ENCODE measurements around the gene EBLN1. TPM values are rescaled to one million over a fixed set of nuclear protein-coding genes. Genes with fewer than 3 reads are reported as not detected.

EBLN1 gene
- total RNA-seq, 1 experiment from 2014 or later = not detected

DNA sequence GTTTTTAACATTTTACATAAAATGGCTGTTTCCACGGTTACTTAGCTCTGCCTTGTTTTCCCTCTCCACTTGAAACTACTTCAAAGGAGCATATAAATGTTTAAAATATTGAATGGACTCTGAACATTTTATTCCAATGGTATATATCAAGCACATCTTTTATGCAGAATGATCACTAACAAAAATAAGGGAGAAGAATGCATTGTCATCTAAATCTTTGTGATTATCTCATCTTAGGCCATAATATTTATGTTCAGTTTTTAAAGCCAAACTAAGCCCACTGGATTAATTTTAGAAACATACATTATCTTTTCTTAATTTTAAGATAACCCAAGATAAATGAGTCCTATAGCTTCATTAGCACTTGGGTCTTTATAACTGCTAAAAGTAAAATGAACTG is 13.4 kb upstream of the EBLN1 start:
- no peaks in the 10 kb centered on the region for H3K9me3 ChIP-seq (ENCODE audit: low read length)
- no peaks in the 10 kb centered on the region for H3K9me2 ChIP-seq (replicated peaks; ENCODE audit: insufficient read depth, low read length)
- H2AFZ ChIP-seq (ENCODE audit: low read length) = no peak overlapping the region
- H3K4me3 ChIP-seq (ENCODE audit: low read length) = no peak overlapping the region
- no peaks in the 10 kb centered on the region for H3K27me3 ChIP-seq (ENCODE audit: low read length)
- H3K4me1 ChIP-seq (ENCODE audit: low read length) = peaks cover 21% of the 10 kb centered on the region
- no peaks in the 10 kb centered on the region for H3K36me3 ChIP-seq (ENCODE audit: insufficient read depth, low read length)
- H3K4me2 ChIP-seq (ENCODE audit: low read depth, low read length, poor library complexity, severe bottlenecking) = peak overlapping the region; percentile 94
- H4K20me1 ChIP-seq (ENCODE audit: insufficient read depth, low read depth, low read length) = no peaks in the 10 kb centered on the region
- no peaks in the 10 kb centered on the region for H3K79me2 ChIP-seq (ENCODE audit: low read length)
- H3K9ac ChIP-seq (ENCODE audit: low read length) = no peak overlapping the region
- no peak for DNase-seq
- H3K27ac ChIP-seq (ENCODE audit: low read length) = no peak overlapping the region

DNA sequence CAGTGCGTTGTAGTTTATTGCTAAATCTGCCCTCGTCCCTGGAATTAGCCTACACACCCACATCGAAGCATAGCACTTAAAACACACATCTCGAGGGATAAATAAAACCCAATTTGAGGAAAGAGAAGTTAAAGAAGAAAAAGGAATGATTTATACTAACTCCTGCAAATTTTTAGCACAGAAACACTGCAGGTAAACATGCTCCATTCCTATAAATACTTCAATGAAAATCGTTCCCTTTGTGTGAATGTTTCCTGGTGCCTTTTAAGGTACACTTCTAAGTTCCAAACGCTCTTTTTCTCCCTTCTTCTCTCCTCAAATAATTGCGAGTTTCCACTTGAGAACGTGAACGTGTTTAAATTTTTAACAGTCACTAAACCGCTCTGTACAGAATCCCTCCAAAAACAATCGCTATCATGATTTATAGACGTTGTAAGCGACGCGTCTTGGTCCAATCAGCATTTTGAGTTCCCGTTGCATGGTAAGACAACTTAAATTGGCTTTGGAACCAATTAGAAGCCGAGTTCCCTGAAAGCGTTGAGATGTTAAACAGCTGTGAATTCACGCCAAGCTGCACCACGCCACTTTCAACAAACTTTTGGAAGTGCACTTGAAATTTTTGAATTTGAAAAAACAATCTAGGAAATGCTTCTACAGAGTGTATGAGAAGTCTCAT is 12.5 kb upstream of the EBLN1 start:
- H3K27ac ChIP-seq (ENCODE audit: low read length) = no peak overlapping the region
- H2AFZ ChIP-seq (ENCODE audit: low read length) = peak overlapping the region; percentile 47
- H3K9ac ChIP-seq (ENCODE audit: low read length) = peak overlapping the region; percentile 76
- H3K36me3 ChIP-seq (ENCODE audit: insufficient read depth, low read length) = no peaks in the 10 kb centered on the region
- no peaks in the 10 kb centered on the region for H3K79me2 ChIP-seq (ENCODE audit: low read length)
- no peaks in the 10 kb centered on the region for H4K20me1 ChIP-seq (ENCODE audit: insufficient read depth, low read depth, low read length)
- peak; percentile 73 for DNase-seq
- peak overlapping the region; percentile 94 for H3K4me2 ChIP-seq (ENCODE audit: low read depth, low read length, poor library complexity, severe bottlenecking)
- H3K9me2 ChIP-seq (replicated peaks; ENCODE audit: insufficient read depth, low read length) = no peaks in the 10 kb centered on the region
- H3K27me3 ChIP-seq (ENCODE audit: low read length) = no peaks in the 10 kb centered on the region
- H3K4me3 ChIP-seq (ENCODE audit: low read length) = peak overlapping the region; percentile 72
- no peaks in the 10 kb centered on the region for H3K9me3 ChIP-seq (ENCODE audit: low read length)
- peaks cover 21% of the 10 kb centered on the region for H3K4me1 ChIP-seq (ENCODE audit: low read length)

DNA sequence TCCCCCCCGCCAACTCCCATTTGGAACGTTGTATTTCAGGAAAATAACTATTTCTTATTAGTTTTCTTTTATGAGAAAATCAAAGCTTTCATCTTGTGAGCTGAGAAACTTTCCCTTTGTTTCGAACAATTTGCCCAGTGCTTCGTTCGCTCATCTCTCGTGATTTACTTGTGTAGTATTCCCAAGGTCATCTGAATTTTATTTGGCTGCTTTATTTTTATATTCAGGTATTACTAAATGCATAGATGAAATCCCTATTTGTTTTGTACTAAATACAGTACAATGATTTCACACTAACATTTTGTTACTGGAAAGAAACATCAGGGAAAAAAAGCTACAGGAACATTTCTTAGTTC is 12.0 kb upstream of the EBLN1 start:
- Histone ChIP-seq H3K4me2 (ENCODE audit: low read depth, low read length, poor library complexity, severe bottlenecking) (peak overlapping the region; percentile 94), H3K9me3 (ENCODE audit: low read length) (no peaks in the 10 kb centered on the region), H3K4me3 (ENCODE audit: low read length) (peak overlapping the region; percentile 72), H4K20me1 (ENCODE audit: insufficient read depth, low read depth, low read length) (no peaks in the 10 kb centered on the region), H3K4me1 (ENCODE audit: low read length) (peaks cover 21% of the 10 kb centered on the region), H2AFZ (ENCODE audit: low read length) (peak overlapping the region; percentile 47), H3K79me2 (ENCODE audit: low read length) (no peaks in the 10 kb centered on the region), H3K36me3 (ENCODE audit: insufficient read depth, low read length) (no peaks in the 10 kb centered on the region), H3K9me2 (replicated peaks; ENCODE audit: insufficient read depth, low read length) (no peaks in the 10 kb centered on the region), H3K9ac (ENCODE audit: low read length) (peak overlapping the region; percentile 76), H3K27ac (ENCODE audit: low read length) (no peak overlapping the region), H3K27me3 (ENCODE audit: low read length) (no peaks in the 10 kb centered on the region)
- DNase-seq = no peak

DNA sequence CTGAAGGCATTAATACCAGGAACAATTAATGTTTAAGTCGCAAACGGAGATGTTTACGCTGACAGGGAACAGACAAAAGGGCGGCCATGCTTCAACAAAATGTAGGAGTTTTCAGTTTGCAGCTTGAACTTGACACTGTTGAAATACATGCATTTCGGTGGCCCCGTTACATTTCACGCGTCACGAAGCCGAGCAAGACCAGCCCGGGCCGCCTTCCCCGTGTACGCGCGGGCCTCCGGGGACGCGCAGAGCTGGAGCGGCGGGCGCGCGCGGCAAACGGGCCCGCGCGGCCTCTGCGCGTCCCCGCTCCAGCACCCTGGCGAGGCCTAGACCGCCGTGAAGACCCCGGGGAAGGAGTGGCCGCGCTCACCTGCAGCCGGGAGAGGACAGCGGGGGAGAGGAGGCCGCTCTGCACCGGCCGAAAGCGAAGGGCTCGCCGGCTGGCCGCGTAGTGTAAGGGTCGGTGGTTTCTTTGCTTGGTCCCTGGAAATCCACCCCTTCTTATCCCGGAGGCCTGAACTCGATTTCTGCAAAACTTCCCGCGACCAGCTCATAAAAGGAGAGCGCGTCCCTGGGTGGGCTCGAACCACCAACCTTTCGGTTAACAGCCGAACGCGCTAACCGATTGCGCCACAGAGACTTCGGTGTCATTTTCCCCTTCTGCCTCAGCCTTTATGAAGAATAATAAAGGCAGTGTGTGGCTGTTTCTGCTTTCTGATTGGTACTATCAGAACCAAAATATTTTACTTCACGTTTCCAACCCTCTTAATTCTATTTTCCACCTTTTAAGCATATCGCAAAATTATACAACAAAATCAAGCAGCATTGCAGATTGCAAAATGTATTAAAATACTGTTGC is 11.4 kb upstream of the EBLN1 start:
- no peaks in the 10 kb centered on the region for H3K27me3 ChIP-seq (ENCODE audit: low read length)
- no peaks in the 10 kb centered on the region for H3K79me2 ChIP-seq (ENCODE audit: low read length)
- no peaks in the 10 kb centered on the region for H3K36me3 ChIP-seq (ENCODE audit: insufficient read depth, low read length)
- H3K27ac ChIP-seq (ENCODE audit: low read length) = peak overlapping the region; percentile 23; the same call in 1 of the 2 replicates
- peak overlapping the region; percentile 94 for H3K4me2 ChIP-seq (ENCODE audit: low read depth, low read length, poor library complexity, severe bottlenecking)
- peak; percentile 93 for DNase-seq
- H3K9me2 ChIP-seq (replicated peaks; ENCODE audit: insufficient read depth, low read length) = no peaks in the 10 kb centered on the region
- H3K9ac ChIP-seq (ENCODE audit: low read length) = peak overlapping the region; percentile 76
- H3K4me1 ChIP-seq (ENCODE audit: low read length) = peaks cover 21% of the 10 kb centered on the region
- no peaks in the 10 kb centered on the region for H4K20me1 ChIP-seq (ENCODE audit: insufficient read depth, low read depth, low read length)
- H3K9me3 ChIP-seq (ENCODE audit: low read length) = no peaks in the 10 kb centered on the region
- H2AFZ ChIP-seq (ENCODE audit: low read length) = peak overlapping the region; percentile 77
- peak overlapping the region; percentile 72 for H3K4me3 ChIP-seq (ENCODE audit: low read length)

DNA sequence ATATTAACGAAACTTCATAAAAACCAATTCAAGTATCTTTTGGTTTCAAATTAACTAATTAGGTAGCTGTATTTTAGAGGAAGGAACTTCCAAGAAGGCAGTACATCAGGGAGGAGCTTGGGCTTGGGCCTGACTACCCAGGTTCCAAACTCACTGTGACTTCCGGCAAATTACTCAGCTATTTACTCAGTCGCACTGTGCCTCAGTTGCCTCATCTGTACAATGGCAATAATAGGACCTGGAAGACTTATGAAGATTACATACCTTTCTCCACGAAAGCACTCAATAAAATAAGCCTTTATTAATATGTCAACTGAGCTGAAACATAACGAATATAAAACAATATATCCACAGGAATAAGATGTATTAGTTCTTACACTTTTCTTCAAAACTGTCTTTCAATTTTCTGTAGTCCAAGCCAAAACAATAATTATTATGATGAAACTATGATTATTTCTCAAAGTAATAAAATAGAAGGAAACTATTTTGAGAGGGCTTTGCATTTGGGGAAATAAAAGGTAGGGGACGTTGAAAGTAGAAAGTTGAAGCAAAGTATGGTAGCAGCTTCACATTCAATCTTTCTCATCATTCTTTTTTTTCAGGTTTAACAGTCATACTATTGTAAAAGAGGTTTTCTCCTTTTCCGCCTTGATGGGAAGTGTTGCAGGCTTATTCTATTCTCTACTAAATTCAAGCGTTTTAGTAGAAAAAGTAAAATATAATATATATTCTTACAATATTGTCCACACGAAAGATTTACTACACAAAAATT is 10.5 kb upstream of the EBLN1 start:
- no peaks in the 10 kb centered on the region for H4K20me1 ChIP-seq (ENCODE audit: insufficient read depth, low read depth, low read length)
- H3K9ac ChIP-seq (ENCODE audit: low read length) = peak overlapping the region; percentile 76
- H3K36me3 ChIP-seq (ENCODE audit: insufficient read depth, low read length) = no peaks in the 10 kb centered on the region
- peaks cover 21% of the 10 kb centered on the region for H3K4me1 ChIP-seq (ENCODE audit: low read length)
- no peaks in the 10 kb centered on the region for H3K27me3 ChIP-seq (ENCODE audit: low read length)
- no peaks in the 10 kb centered on the region for H3K79me2 ChIP-seq (ENCODE audit: low read length)
- peak overlapping the region; percentile 72 for H3K4me3 ChIP-seq (ENCODE audit: low read length)
- peak overlapping the region; percentile 77 for H2AFZ ChIP-seq (ENCODE audit: low read length)
- no peak for DNase-seq
- peak overlapping the region; percentile 23; the same call in 1 of the 2 replicates for H3K27ac ChIP-seq (ENCODE audit: low read length)
- H3K9me2 ChIP-seq (replicated peaks; ENCODE audit: insufficient read depth, low read length) = no peaks in the 10 kb centered on the region
- H3K4me2 ChIP-seq (ENCODE audit: low read depth, low read length, poor library complexity, severe bottlenecking) = peak overlapping the region; percentile 94
- H3K9me3 ChIP-seq (ENCODE audit: low read length) = no peaks in the 10 kb centered on the region

DNA sequence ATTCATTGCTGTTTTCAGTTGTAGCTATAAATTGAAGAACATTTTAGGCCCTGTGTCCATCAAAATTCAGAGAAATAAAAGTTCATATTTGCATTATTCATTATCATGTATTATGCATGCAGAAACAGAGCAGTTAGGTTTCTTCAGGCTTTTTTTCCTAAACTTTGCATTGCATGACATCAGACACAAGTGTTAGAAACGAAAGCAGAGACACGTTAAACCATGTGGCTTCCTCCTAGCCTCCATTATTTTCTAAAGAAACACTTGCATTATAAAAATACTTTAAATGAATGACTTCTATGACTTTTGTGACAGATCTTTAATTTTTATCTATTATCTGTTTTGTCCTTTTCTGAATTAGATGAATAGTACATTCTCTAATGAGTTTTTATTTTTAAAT is 8.8 kb upstream of the EBLN1 start:
- Histone ChIP-seq H3K27me3 (ENCODE audit: low read length) (no peaks in the 10 kb centered on the region), H3K79me2 (ENCODE audit: low read length) (no peaks in the 10 kb centered on the region), H3K4me1 (ENCODE audit: low read length) (peaks cover 21% of the 10 kb centered on the region), H3K9ac (ENCODE audit: low read length) (no peak overlapping the region), H3K4me2 (ENCODE audit: low read depth, low read length, poor library complexity, severe bottlenecking) (no peak overlapping the region), H3K9me2 (replicated peaks; ENCODE audit: insufficient read depth, low read length) (no peaks in the 10 kb centered on the region), H3K36me3 (ENCODE audit: insufficient read depth, low read length) (no peaks in the 10 kb centered on the region), H3K9me3 (ENCODE audit: low read length) (no peaks in the 10 kb centered on the region), H3K27ac (ENCODE audit: low read length) (no peak overlapping the region), H4K20me1 (ENCODE audit: insufficient read depth, low read depth, low read length) (no peaks in the 10 kb centered on the region), H2AFZ (ENCODE audit: low read length) (no peak overlapping the region), H3K4me3 (ENCODE audit: low read length) (no peak overlapping the region)
- DNase-seq = no peak

DNA sequence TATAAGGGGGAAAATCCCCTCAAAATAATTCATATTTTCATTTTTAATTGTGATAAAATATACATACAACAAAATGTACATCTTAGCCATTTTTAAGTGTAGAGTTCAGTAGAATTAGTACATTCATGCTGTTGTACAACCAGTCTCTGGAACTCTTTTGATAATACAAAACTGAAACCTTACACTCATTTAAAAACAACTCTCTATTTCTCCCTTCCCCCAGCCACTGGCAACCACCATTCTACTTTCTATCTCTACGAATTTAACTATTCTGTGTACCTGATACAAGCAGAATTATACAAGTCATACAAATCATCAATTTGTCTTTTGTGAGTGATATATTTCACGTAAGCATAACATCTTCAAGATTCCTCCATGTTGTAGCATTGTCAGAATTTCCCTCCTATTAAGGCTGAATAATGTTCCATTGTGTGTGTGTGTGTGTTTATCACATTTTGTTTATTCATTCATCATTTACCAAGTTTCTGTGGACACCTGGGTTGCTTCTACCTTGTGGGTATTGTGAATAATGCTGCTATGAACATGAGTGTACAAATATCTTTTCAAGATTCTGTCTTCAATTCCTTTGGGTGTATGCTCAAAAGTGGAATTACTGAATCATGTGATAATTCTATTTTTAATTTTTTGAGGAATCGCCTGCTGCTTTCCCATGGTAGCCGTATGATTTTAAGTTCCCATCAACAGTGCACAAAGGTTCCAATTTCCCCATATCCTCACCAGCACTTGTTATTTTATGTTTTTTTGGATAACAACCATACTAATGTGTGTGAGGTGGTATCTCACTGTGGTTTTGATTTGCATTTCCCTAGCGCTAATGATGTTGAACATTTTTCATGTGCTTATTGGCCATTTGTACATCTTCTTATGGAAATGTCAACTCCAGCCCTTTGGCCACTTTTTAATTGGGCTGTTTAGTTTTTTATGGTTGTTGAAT is 4.7 kb upstream of the EBLN1 start:
- Histone ChIP-seq H3K4me3 (ENCODE audit: low read length) (no peak overlapping the region), H3K27ac (ENCODE audit: low read length) (no peak overlapping the region), H3K4me2 (ENCODE audit: low read depth, low read length, poor library complexity, severe bottlenecking) (no peak overlapping the region), H3K36me3 (ENCODE audit: insufficient read depth, low read length) (no peaks in the 10 kb centered on the region), H3K9ac (ENCODE audit: low read length) (no peak overlapping the region), H2AFZ (ENCODE audit: low read length) (no peak overlapping the region), H3K79me2 (ENCODE audit: low read length) (no peaks in the 10 kb centered on the region), H3K27me3 (ENCODE audit: low read length) (no peaks in the 10 kb centered on the region), H3K9me2 (replicated peaks; ENCODE audit: insufficient read depth, low read length) (no peaks in the 10 kb centered on the region), H3K4me1 (ENCODE audit: low read length) (no peaks in the 10 kb centered on the region), H4K20me1 (ENCODE audit: insufficient read depth, low read depth, low read length) (no peaks in the 10 kb centered on the region), H3K9me3 (ENCODE audit: low read length) (no peaks in the 10 kb centered on the region)
- DNase-seq = no peak

All from Karpas-422 (cell line).